NCI-H187 treated with DMSO at 0.1 percent for 48 hours (cell line): ENCODE results near the gene IL4R.
"Not testable (repeated sequence)": the region's sequence is repeated elsewhere in the genome, so short reads cannot be mapped to it uniquely, and the experiment has no call there.

Experiments used
- DNase-seq: peaks from one replicate; lab custom pipeline; 2025; lab: John Stamatoyannopoulos, UW

The IL4R gene

DNA sequence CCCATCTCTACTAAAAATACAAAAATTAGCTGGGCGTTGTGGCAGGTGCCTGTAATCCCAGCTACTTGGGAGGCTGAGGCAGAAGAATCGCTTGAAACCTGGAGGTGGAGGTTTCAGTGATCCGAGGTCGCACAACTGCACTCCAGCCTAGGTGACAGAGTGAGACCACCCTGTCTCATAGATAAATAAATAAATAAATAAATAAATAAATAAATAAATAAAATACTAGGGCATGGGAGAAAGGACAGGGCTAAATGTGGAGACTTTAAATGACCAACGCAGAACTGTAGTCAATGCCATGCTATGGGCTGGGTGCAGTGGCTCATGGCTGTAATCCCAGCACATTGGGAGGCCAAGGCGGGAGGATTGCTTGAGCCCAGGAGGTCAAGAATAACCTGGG, 25.5 kb upstream of the IL4R start:
- DNase-seq: not testable (repeated sequence)

DNA sequence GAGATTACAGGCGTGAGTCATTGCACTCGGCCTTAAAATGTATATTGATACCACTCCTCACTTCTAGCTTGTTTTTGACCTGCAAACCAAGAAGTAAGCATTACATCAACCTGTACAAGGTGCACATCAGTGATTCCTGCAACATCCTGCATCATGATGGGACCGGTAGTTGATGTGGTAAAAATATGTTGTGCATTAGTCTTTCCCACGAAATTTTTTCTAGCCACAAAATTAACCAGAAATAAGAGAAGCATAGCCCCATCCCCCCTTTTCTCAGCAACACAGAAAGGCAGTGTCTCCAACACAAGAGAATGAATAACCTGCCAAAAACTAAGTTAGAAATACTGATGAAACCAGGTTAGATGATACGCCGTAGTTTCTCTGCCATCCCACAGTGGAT, 24.1 kb upstream of the IL4R start:
- DNase-seq: no peak

DNA sequence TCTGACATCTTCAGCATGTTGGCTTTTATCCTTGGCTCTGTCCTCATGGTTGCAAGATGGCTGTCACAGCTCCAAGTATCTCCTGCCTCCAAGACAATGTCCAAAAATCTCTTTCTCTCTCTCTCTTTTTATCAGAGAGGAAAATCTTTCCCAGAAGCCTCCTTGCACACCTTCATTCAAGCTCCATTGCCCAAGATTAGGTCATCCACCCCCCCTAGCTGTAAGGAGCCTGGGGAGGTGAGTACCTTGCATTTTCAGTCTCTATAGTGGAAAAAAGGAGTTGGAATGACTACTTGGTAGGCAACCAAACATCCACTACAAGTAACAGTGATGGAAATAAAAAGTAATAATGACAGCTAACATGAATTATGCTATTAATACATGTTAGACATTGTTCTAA, 23.2 kb upstream of the IL4R start:
- no peak for DNase-seq

DNA sequence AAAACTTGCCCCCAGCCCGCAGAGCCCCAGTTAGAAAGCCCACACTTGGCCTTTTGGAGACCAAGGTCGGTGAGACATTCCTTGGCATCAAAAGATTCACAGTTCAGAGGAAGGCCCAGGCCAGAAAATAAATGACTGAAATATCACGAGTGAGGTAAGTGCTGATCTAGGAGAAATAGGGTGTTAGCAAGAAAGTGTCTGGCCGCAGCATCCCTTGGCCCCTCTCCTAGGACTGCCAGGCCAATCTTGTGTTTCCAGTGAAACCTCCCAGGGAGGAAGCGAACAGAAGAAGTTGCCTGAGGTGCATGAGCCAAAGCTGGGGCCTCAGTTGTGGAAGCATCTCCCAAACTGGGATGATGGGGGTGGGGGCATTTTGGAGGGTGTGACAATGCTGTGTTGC, 22.7 kb upstream of the IL4R start:
- DNase-seq: no peak

DNA sequence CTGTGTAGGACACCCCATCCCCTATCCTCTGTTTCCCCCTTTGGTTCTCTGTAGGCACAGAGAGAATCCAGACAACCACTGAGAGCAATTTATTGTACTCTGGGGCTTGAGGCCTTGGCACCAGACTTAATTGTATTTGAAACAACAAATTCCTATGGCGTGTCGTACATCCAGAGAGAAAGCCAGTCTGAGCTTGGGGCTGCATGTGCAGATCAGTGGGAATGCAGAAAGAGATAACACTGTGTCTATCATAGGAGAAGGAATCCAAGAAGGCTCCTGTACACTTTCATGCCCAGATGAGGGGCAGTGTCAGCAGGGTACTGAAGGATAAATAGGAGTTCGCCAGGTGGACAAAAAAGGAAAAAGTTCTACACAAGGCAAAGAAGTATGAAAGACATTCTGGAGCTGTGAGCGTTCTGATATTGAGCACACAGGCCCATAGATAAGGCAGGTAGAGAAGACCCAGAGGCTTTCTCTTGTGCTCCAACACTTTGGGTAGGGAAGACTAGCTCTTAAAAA, 22.0 kb upstream of the IL4R start:
- no peak for DNase-seq

DNA sequence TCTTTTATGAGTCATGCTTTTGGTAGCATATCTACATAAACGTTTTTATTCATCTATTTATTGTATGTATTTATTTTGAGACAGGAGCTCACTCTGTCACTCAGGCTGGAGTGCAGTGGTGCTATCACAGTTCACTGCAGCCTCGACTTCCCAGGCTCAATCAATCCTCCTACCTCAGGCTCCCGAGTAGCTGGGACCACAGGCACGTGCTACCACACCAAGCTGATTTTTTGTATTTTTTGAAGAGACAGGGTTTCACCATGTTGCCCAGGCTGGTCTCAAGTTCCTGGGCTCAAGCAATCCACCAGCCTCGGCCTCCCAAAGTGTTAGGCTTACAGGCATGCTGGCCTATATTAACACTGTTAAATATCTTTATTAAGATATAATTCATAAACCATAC, 20.4 kb upstream of the IL4R start:
- no peak for DNase-seq

DNA sequence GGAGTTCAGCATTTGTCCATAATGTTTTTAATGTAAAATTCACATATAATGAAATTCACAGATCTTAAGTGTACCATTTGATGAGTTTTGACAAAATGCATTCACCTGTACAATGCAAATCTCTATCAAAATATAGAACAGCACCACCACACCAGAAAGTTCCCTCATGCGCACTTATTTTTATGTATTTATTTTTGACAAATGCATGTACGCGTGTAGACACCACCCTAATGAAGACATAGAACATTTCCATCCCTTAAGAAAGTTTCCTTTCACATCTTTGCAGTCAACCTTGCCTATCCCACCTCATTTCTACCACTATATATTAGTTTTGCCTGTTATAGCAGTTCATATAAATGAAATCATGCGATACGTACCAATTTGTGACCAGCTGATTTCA, 15.6 kb upstream of the IL4R start:
- no peak for DNase-seq

DNA sequence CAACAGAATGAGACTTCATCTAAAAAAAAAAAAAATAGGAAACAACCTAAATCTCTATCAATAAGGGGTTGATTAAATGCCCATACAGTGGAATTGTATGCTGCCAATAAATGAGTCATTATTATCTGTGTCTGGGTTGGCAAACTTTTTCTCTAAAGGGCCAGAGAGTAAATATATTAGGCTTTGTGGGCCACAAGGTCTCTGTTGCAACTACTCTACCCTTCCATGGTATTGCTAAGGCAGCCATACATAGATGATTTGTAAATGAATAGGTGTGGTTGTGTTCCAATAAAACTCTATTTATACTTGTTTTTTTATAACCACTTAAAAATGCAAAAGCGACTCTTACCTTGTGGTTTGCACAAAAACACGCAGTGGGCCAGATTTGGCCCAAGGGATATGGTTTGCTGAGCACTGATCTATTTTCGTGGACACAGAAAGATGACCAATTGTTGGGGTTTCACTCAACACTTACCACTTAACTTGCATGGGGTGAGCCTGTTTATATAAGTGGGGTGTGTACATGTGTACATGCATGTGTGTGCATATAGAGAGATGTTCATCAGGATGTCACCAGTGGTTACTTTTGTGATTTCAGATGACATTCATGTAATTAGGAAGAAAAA, 12.4 kb upstream of the IL4R start:
- no peak for DNase-seq

DNA sequence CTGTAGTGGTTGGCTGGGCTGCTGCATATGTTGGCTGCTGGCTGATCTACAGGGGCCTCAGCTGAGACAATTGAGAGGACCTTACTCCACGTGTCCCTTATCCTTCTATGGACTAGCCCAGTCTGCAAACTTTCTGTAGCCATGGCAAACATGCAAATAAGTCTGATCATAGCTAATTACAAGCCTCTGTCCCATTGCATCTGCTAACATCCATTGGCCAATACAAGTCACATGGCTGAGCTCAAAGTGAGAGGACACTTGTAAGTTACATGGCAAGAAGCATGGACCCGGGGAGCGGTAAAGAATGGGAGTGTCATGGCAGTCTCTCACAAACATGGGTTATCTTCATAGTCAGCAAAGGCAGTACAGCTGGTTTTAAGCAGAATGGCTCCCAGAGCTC, 11.6 kb upstream of the IL4R start:
- DNase-seq: no peak

DNA sequence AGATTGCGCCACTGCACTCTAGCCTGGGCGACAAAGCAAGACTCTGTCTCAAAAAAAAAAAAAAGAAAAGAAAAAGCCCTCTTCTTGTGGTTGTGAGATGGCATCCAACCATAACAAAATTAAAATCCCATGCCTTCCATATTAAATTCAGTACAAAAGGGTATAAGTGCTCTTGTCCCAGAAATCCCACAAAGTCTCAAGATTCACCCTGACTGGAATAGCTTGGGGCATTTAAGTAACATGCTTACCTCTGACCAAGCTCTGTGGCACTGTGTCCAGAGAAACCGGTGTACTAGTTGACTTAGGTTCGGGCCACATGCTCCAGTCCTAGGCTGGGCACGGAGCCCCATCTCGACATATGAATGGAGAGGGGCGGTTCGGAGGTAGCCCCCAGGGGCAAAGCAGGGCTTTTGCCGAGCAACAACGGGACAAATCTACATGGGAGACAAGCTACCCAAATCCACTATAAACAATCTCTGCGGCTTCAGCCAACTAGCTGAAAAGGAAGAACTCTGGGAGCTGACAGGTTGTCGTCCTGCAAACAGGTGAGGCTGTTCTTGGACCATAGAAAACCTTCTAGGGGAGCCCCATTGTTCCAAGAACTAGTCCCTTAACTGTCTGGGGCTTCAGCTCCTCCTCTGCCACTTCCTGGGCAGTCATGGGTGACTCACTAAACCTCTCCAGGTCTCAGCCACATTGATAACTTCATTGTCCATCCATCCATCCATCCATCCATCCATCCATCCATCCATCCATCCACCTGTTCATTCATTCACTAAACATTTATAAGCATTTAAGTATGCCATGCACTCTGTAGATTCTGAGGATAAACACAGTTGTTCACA, 10.3 kb upstream of the IL4R start:
- no peak for DNase-seq

DNA sequence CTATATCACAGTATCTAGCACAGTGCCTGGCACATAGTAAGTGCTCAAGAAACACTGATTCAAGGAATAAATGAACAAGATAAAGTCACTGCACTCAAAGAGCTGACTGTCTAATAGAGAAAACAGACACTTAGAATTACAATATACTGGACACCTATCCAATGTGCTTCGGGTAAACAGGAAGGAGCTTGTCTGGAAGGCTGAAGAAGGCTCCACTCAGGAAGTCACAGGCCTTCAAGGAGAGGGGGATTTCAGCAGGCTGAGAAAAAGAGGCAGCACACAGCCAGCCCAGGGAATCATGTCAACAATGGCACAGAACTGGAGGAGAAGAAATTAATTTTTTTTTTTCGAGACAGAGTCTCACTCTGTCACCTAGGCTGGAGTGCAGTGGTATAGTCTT, 9.7 kb upstream of the IL4R start:
- DNase-seq: no peak

DNA sequence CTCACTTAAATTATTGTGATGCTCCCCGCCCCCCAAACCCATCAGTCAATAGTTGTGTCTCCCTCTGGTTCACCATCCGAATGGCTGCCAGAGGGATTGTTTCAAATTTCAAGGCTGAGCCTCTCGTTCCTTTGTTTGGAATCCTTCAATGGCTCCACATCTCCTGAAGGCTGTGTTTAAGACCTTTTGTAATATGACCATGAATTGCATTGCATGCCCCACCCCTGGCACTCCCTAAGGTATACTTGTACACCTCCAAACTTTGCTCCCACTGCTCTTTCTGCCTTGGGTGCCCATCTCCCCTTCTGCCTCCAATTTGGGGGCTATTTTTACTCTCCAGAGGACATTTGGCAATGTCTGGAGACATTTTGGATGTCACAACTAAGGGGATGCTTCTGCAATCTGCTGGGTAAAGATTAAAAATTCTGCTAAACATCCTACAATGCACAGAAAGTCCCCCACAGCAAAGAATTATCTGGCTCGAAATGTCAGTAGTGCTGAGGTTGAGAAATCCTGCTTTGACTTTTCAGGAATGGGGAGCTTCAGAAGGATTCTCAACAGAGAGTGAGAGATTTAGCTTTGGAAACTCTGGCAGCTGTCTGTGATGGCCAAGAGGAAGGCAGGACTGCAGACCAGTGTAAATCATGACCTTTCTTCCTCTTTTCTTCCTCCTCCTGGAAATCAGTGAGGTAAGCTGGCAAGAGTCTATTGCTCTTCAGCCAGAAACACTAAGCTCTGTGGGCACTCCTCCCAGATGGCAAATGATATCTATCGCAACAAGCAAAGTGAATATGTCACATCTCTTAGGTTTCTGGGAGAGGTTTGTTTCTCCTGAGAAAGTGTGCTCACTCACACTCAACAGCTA, 8.7 kb upstream of the IL4R start:
- DNase-seq: no peak

DNA sequence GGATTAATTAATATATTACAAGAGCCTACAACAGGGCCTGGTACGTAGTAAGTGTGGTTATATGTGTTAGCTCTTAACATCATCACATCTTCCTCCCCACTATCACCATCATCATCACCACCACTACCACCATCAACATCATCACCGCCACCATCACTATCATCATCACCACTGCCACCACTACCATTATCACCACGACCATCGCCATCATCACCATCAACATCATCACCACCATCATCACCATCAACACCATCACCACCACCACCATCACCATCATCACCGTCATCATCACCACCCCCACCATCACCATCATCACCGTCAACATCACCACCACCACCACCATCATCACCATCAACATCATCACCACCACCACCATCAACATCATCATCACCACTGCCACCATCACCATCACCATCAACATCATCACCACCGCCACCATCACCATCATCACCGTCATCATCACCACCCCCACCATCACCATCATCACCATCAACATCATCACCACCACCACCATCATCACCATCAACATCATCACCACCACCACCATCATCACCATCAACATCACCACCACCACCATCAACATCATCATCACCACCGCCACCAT, 7.8 kb upstream of the IL4R start:
- DNase-seq: no peak

DNA sequence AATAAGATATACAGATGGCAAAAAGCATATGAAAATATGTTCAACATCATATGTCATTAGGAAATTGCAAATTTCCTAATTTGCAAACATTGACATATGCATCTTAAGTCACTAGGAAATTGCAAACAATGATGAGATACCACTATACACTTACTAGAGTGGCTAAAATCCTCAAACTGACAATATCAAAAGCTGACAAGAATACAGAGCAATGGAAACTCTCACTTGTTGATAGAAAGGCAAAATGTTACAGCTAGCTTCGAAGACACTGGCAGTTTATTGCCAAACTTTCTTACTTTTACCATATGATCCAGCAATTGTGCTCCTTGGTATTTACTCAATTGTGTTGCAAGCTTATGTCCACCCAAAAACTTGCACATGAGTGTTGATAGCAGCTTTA, 5.0 kb upstream of the IL4R start:
- no peak for DNase-seq

DNA sequence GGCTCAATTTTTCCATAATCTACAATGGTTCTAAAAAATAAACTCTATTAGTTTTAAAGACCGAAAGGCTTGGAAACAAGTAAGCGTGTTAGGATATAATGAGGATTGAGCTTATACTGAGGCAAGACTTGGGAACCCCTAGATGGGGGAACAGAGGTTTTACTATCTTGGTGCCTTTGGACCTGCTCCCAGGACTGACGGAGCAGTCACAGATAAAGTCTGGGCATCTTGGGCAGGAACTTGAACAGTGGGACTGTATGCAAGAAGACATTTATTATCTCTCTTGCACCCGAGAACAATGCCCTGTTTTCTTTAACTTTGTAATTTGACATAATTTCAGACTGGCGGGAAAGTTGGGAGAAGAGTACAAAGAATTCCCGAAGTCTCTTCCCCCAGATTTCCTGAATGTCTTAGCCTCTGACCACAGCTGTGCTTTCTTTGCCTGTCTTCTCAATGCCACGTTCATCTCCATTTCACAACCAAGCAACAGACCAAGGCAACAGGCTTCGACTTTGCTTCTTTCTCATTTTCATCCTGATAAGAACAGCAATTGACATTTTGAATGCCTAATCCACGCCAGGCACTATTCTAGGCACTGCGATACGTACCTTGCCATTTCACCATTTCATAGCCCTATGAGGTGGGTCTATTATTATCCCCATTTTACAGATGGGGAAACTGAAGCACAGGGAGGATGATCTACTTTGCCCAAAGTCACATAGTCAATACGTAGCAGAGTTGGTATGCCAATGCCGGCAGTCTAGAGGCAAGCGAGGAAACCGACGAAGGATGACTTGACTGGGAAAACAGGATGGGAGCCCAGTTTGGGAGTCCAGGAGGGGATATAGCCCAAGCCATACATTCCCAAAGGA, 3.0 kb upstream of the IL4R start:
- DNase-seq: no peak

DNA sequence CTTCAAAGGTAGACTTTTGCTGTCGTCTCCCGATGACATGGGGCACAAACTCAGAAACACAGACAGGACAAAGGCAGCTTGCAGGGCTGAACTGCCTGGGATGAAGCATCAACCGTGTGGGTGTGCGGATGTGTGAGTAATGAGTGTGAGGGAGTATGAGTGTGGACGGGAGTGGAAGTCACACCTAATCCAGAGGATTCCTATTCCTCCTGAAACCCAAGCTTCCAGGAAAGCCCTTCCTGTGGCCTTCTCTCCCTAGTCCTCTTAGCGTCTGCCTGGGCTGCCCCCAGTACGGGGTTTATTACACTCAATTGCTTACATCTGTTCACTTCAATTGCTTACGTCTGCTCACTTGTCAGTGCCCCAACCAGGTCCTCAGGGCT, 2.3 kb upstream of the IL4R start:
- no peak for DNase-seq

DNA sequence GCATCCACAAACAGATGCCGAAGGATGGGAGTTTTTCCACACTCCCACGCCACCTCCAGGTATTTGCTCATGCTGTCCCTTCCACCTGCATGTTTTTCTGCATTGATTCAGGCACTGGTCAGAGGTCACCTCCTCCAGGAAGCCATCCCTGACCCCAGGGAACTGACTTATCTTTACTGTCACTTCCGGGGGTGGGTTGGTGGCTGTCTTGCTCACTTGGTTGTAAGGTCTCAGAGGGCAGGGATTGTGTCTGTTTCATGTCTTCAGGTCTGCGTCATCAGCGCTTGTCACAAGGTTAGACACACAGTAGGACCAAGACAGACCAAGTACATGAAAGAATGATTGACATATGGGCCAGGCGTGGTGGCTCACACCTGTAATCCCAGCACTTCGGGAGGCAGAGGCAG, 1.9 kb upstream of the IL4R start:
- DNase-seq: no peak

DNA sequence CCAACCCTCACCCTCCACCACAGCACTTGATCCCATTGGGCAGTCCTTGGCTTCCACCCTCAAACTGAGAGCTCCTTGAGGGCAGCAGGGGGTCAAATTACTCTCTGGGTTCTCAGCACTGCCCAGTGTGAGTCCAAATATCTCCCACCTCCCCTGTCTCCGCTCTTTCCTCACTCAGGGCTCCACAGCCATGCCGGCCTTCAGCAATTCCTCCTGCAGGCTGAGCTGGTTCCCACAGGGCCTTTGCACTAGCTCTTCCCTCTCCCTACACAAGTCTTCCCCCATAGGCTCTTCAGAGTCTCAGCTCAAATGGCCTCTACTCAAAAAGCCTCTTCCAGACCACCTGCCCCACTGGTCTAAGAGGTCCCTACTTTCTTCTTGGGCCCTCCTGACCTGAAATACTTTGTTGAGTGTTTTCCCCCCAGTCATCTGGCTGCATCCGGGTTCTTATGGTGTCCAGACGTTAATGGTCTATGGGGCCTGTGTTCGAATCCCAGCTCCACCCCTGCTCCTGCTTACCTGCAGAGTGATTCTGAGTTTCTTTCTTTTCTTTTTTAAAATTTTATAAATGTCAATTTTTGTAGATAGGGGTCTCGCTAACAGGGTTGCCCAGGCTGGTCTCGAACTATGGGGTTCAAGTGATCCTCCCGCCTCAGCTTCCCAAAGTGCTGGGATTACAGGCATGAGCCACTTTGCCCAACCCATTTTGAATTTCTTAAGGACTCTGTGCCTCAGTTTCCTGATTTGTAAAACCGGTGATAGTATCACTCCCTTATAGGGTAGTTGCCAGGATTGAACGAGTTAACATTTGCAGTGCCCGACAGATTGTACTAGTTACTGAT, 973 bp upstream of the IL4R start:
- no peak for DNase-seq

DNA sequence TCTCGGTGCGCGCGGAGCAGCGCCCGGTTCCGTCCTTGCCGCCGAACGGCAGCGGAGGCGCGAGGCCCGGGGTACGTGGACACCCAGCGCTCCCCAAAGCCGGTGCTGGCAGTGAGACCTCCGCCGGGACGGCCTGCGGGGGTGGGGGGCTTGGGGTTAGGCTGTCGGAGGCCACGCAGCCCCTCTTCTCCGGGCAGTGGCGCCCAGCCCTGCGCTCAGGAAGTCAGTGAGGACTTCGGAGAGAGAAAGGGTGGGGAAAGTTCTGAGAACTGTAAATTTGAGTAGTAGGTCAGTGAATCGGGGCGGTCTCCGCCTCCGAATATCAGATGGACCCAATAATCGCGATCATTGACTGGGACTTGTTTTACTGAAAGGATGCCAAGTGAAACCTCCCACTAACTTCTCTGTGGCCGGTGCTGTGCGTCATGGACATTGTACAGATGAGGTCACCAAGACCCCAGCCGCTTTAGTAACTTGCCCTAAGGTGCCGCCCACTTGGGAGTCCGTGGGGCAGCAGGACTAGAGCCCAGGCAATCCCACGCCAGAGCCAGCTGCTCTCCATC, 468 bp downstream of the IL4R start:
- DNase-seq: no peak

DNA sequence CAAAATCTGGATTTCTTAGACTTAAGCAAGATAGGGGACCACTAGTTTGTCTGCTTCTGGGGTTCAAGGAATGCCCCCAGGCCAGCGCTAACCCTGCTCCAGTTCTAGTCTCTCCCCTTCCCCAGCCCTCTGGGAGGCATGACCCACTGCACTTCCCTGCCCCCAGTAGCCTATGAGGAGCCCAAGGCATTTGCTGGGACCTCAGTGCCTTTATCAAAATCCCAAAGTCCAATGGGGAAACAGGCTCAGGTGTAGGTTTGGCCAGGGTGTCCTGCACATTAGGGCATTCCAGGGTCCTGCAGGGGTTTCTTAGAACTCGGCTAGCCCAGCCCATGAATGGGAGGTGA, 1.2 kb downstream of the IL4R start:
- DNase-seq: no peak
